SK-N-SH (cell line): ENCODE measurements around the gene PM20D2. TPM values are rescaled to one million over a fixed set of nuclear protein-coding genes. Genes with fewer than 3 reads are reported as not detected.

Source experiments
- CTCF ChIA-PET: fragments of 300-600, 350-600 bp; formaldehyde crosslinking; extraction: SDS; loops from one replicate; lab custom pipeline; 2021; lab: Yijun Ruan, JAX
- POLR2A ChIA-PET: fragments of 350-600 bp; sonication (Branson Sonifier 250); formaldehyde crosslinking; extraction: SDS; loops from one replicate; lab custom pipeline; 2020; ENCODE audit warnings: antibody characterized with exemption, inconsistent platforms; lab: Yijun Ruan, JAX
- DNase-seq: peaks from one replicate; pipeline ENCODE4 v3.0.0; 2012
- H2AFZ ChIP-seq: fragments of 200-600 bp; sonication (generic); 2 replicates; pipeline ENCODE4 v1.8.1; 2016; ENCODE audit warnings: antibody characterized with exemption, mild to moderate bottlenecking, low read depth
- H3F3A ChIP-seq: fragments of 200-600 bp; sonication (generic); replicated peaks from 2 replicates; pipeline ENCODE3; 2016; ENCODE audit warnings: antibody characterized with exemption, mild to moderate bottlenecking; ENCODE audit not compliant: insufficient read depth
- H3K27ac ChIP-seq, 2 experiments: fragments of 200-500 bp in 1 of 2; fragments of 200-600 bp in 1 of 2; sonication (Bioruptor generic) in 1 of 2; sonication (generic), shearing (Covaris generic) in 1 of 2; 2 replicates each; pipeline versions ENCODE4 v1.5.1 to v1.6.1; 2014 to 2016; ENCODE audit warnings: low read depth in 2 of 2, inconsistent platforms in 1 of 2, low read length in 1 of 2, mild to moderate bottlenecking in 1 of 2, mixed read lengths in 1 of 2
- H3K27me3 ChIP-seq: fragments of 200-600 bp; sonication (generic), shearing (Covaris generic); 2 replicates; pipeline ENCODE4 v1.6.1; 2016; ENCODE audit warnings: mixed run types; ENCODE audit not compliant: insufficient read depth
- H3K36me3 ChIP-seq, 2 experiments: fragments of 200-500 bp in 1 of 2; fragments of 200-600 bp in 1 of 2; sonication (Bioruptor generic) in 1 of 2; sonication (generic) in 1 of 2; replicated peaks in 1 of 2; 2 replicates each; pipeline versions ENCODE3 to v1.5.1; 2014 to 2016; ENCODE audit warnings: low read length in 1 of 2, mild to moderate bottlenecking in 1 of 2; ENCODE audit not compliant: insufficient read depth in 2 of 2, control insufficient read depth in 1 of 2
- H3K4me1 ChIP-seq, 2 experiments: fragments of 200-500 bp in 1 of 2; fragments of 200-600 bp in 1 of 2; sonication (Bioruptor generic) in 1 of 2; sonication (generic), shearing (Covaris generic) in 1 of 2; 2 replicates each; pipeline versions ENCODE4 v1.5.1 to v1.6.1; 2014 to 2016; ENCODE audit warnings: low read depth in 1 of 2, low read length in 1 of 2, mixed run types in 1 of 2; ENCODE audit not compliant: insufficient read depth in 2 of 2, control insufficient read depth in 1 of 2
- H3K4me2 ChIP-seq: fragments of 200-600 bp; sonication (generic), shearing (Covaris generic); 2 replicates; pipeline ENCODE4 v1.6.1; 2017; ENCODE audit warnings: mixed run types
- H3K4me3 ChIP-seq, 2 experiments: fragments of 200-500 bp in 1 of 2; fragments of 200-600 bp in 1 of 2; sonication (Bioruptor generic) in 1 of 2; sonication (generic), shearing (Covaris generic) in 1 of 2; 2 replicates each; pipeline versions ENCODE4 v1.5.1 to v1.8.1; 2014 to 2016; ENCODE audit warnings: low read depth in 2 of 2, inconsistent platforms in 1 of 2, low read length in 1 of 2, mild to moderate bottlenecking in 1 of 2, mixed read lengths in 1 of 2, moderate library complexity in 1 of 2
- H3K79me2 ChIP-seq: fragments of 200-600 bp; sonication (generic); 2 replicates; pipeline ENCODE4 v1.8.1; 2017; ENCODE audit warnings: mild to moderate bottlenecking; ENCODE audit not compliant: insufficient read depth
- H3K9ac ChIP-seq: fragments of 200-600 bp; sonication (generic); 2 replicates; pipeline ENCODE4 v1.6.1; 2017; ENCODE audit warnings: mixed run types
- H3K9me2 ChIP-seq: fragments of 200-600 bp; sonication (generic); 2 replicates; pipeline ENCODE4 v1.6.1; 2017; ENCODE audit warnings: mixed run types
- H3K9me3 ChIP-seq: fragments of 200-600 bp; sonication (generic); 2 replicates; pipeline ENCODE4 v1.6.1; 2017; ENCODE audit warnings: mixed run types, mild to moderate bottlenecking, moderate library complexity
- H4K20me1 ChIP-seq: fragments of 200-600 bp; sonication (generic); 2 replicates; pipeline ENCODE4 v1.6.1; 2017; ENCODE audit warnings: mild to moderate bottlenecking, mixed run types; ENCODE audit not compliant: insufficient read depth
- CHD2 ChIP-seq: fragments of 150-350 bp; IDR thresholded peaks from 2 replicates; pipeline ENCODE4 v1.6.1; 2018; ENCODE audit warnings: low read length; ENCODE audit not compliant: partially characterized antibody
- ELF1 ChIP-seq: IDR thresholded peaks from 2 replicates; pipeline ENCODE4 v1.4.0; 2012
- FOSL2 ChIP-seq: IDR thresholded peaks from 2 replicates; pipeline ENCODE4 v1.4.0; 2012; ENCODE audit warnings: low read depth, mild to moderate bottlenecking, moderate library complexity, borderline replicate concordance
- FOXJ3 ChIP-seq: sonication (generic); formaldehyde crosslinking; IDR thresholded peaks from 2 replicates; pipeline ENCODE4 v1.5.1; 2020; ENCODE audit warnings: mild to moderate bottlenecking, missing genetic modification reagents
- GATA2 ChIP-seq: sonication (generic); formaldehyde crosslinking; IDR thresholded peaks from 2 replicates; pipeline ENCODE4 v1.5.0; 2020; ENCODE audit warnings: mild to moderate bottlenecking, missing genetic modification reagents
- IRF3 ChIP-seq: fragments of 150-350 bp; IDR thresholded peaks from 2 replicates; pipeline ENCODE4 v1.6.1; 2016; ENCODE audit warnings: mild to moderate bottlenecking, low read depth, low read length
- JUND ChIP-seq: IDR thresholded peaks from 2 replicates; pipeline ENCODE4 v1.4.0; 2012
- MXI1 ChIP-seq: IDR thresholded peaks from 2 replicates; pipeline ENCODE4 v1.6.1; 2012; ENCODE audit warnings: mild to moderate bottlenecking, low read depth, low read length, improper control_type of control experiment
- NFIC ChIP-seq: IDR thresholded peaks from 2 replicates; pipeline ENCODE4 v1.4.0; 2012; ENCODE audit warnings: borderline replicate concordance
- NRF1 ChIP-seq: IDR thresholded peaks from 2 replicates; pipeline ENCODE4 v1.6.1; 2012; ENCODE audit warnings: low read depth, mild to moderate bottlenecking, low read length
- POLR2AphosphoS5 ChIP-seq: IDR thresholded peaks from 2 replicates; pipeline ENCODE4 v1.6.1; 2012; ENCODE audit warnings: low read depth, low read length
- RAD21 ChIP-seq: IDR thresholded peaks from 2 replicates; pipeline ENCODE4 v1.6.1; 2012; ENCODE audit warnings: mild to moderate bottlenecking, low read length
- RFX5 ChIP-seq: IDR thresholded peaks from 2 replicates; pipeline ENCODE4 v1.6.1; 2012; ENCODE audit warnings: mild to moderate bottlenecking, improper control_type of control experiment, low read length
- TEAD4 ChIP-seq: IDR thresholded peaks from 2 replicates; pipeline ENCODE4 v1.4.0; 2012; ENCODE audit warnings: mild to moderate bottlenecking, borderline replicate concordance; ENCODE audit not compliant: insufficient read depth
- WGBS: methylation state at CpG from one replicate; pipeline ENCODE4 v1.1.6; 2017; ENCODE audit warnings: low lambda C conversion rate; 5-methylcytosine and 5-hydroxymethylcytosine counted together
- polyA plus RNA-seq, 3 experiments: library from polyadenylated mRNA; depleted of rRNA; stranded (reverse); fragments of >200 nt; gene quantifications; 2 replicates each; pipeline ENCODE4 v1.2.3, GENCODE V29; 2012
- TF ChIP-seq, protein P1 (sequence below): fragments of 200-600 bp; sonication (generic); IDR thresholded peaks from 2 replicates; pipeline ENCODE4 v1.6.1; 2017; ENCODE audit warnings: antibody characterized with exemption, mild to moderate bottlenecking, moderate library complexity
- TF ChIP-seq, protein P2 (sequence below): IDR thresholded peaks from 2 replicates; pipeline ENCODE4; 2012

The PM20D2 gene
- polyA plus RNA-seq, 1 of the 3 experiments (the other 2 are of a cell fraction) = 6.2 TPM

DNA sequence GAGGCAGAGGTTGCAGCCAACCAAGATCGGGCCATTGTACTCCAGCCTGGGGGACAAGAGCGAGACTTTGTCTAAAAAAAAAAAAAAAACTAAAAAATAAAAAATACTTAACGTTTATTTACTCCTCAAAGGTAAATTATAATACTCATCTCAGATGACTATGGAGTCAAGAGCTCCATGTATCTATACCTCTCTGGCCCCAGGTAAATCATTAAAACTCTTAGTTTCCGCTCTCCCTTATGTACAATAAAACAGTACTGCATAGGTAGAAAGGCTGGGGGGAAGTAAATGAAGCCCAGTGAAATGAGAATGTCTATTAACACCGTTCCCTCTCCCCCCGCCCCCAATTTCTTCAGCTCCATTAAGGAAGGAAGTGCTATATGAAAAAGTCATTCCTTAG is 29.2 kb upstream of the PM20D2 start:
- H3K4me1 ChIP-seq = peaks cover 0 to 5% of the 10 kb centered on the region in 2 experiments; a peak in 1 of 4 replicates
- POLR2A ChIA-PET = interaction anchor here (0.8 to 3.1 kb wide), 3 partner anchors 29 to 36 kb away, joined by 4 to 11 read pairs (median 5); partner anchors contain the start of genes PM20D2 and PNRC1
- CTCF ChIA-PET = interaction anchor here (1.0 to 6.5 kb wide), 5 partner anchors 32 to 237 kb away, joined by 3 to 38 read pairs (median 5); no protein-coding TSS in a partner anchor
- no peaks in the 10 kb centered on the region for H3K36me3 ChIP-seq
- peak overlapping the region; percentile 76 for H3K4me2 ChIP-seq
- peak overlapping the region; percentile 63 to 71 for H3K4me3 ChIP-seq
- peaks cover 5% of the 10 kb centered on the region for H3F3A ChIP-seq
- no peak for TF ChIP-seq ELF1
- no peak overlapping the region for H3K9ac ChIP-seq
- no peaks in the 10 kb centered on the region for H3K79me2 ChIP-seq
- no peaks in the 10 kb centered on the region for H4K20me1 ChIP-seq
- 58% methylated on average over 6 of the region's 6 CpGs for WGBS
- no peaks in the 10 kb centered on the region for H3K9me3 ChIP-seq
- no peaks in the 10 kb centered on the region for H3K27me3 ChIP-seq
- H3K9me2 ChIP-seq = no peaks in the 10 kb centered on the region
- peak overlapping the region; percentile 83 for H2AFZ ChIP-seq
- DNase-seq = peak; percentile 28
- no peak overlapping the region for H3K27ac ChIP-seq

DNA sequence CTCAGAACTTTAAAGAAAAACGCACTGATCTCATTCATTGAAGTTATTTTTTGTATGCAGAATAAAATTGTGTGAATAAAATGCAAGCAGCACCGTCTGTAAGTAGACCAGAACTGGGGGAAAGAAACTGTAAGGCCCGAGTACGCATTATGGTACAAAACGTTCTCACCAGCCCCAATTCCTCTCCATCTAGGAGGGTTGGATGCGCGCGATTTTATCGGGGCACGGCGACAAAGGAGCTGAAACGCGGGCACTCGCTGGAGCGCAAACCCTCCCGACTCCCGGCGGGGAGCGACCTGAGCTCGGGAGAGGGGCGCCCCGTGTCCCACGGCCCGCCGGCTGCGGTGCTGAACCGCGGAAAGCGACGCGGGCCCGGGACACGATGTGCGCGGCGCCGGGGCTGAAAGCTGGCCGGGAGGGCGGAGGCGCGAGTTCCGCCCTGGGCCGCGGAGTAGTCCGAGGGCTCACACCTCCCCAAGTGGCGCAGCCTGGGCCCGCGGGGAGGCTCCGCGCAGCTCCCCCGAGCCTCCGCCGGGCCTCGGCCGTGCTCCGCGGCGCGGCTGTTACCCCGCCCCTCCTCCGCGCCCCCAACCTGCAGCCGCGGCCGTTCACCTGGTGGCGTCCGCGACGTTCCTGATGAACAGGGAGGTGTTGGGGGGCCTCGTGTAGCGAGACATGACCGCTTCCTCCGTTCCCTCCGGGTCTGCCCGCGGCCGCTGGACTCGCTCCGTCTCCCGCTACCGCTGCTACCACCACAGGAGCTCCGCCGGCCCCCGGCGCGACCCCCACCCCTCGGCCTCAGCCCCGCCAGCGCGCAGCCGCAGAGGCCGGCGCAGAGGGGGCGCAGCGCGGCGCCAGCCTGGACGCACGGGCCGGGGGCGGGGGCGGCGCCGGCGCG is 28.4 kb upstream of the PM20D2 start, which contains the start of gene SRSF12:
Gene SRSF12 (minus strand): TSS at position 861 of the 898 bp plus-strand sequence. CDS start 184 bp downstream, at position 677.
- peak; percentile 98 for DNase-seq
- TF ChIP-seq FOXJ3 (CRISPR knock-in tag) (no peak), GATA2 (CRISPR knock-in tag) (peak; percentile 49), NRF1 (peak; percentile 52)
- TF ChIP-seq, all 33 proteins: peak for 2
- no peaks in the 10 kb centered on the region for H3K36me3 ChIP-seq
- H3K9me2 ChIP-seq = no peaks in the 10 kb centered on the region
- POLR2A ChIA-PET = interaction anchor here (0.6 to 3.1 kb wide), 6 partner anchors 28 to 118 kb away, joined by 3 to 11 read pairs (median 4); partner anchors contain the start of genes PM20D2 and PNRC1
- peak within 1 kb of the TSS; percentile 63 to 71 for H3K4me3 ChIP-seq
- WGBS = under 1% methylated on average over 25 of the region's 106 CpGs
- peak within 1 kb of the TSS; percentile 83 for H2AFZ ChIP-seq
- H3K4me2 ChIP-seq = peak within 1 kb of the TSS; percentile 76
- no peaks in the 10 kb centered on the region for H3K27me3 ChIP-seq
- peak within 1 kb of the TSS; percentile 54; the same call in 1 of the 2 replicates for H3K9ac ChIP-seq
- peak within 1 kb of the TSS in 1 of 2 experiments; percentile 37; a peak in 1 of 4 replicates for H3K27ac ChIP-seq
- H3F3A ChIP-seq = peaks cover 5% of the 10 kb centered on the region
- H3K9me3 ChIP-seq = no peaks in the 10 kb centered on the region
- CTCF ChIA-PET = interaction anchor here (0.6 to 6.5 kb wide), 9 partner anchors 9 to 236 kb away, joined by 3 to 38 read pairs (median 4); partner anchors contain the start of gene PM20D2
- no peaks in the 10 kb centered on the region for H3K79me2 ChIP-seq
- no peaks in the 10 kb centered on the region for H4K20me1 ChIP-seq
- H3K4me1 ChIP-seq = peaks cover 0 to 5% of the 10 kb centered on the region in 2 experiments; a peak in 1 of 4 replicates

GRCh38 chr6:89118931-89119330 is 26.9 kb upstream of the PM20D2 start:
- Histone ChIP-seq H3K4me2 (no peak overlapping the region), H3K4me3 (no peak overlapping the region), H3K27ac (no peak overlapping the region), H4K20me1 (no peaks in the 10 kb centered on the region), H3K9me3 (no peaks in the 10 kb centered on the region), H3K4me1 (peaks cover 0 to 5% of the 10 kb centered on the region in 2 experiments; a peak in 1 of 4 replicates), H2AFZ (no peak overlapping the region), H3K9ac (no peak overlapping the region), H3K9me2 (no peaks in the 10 kb centered on the region), H3F3A (peaks cover 5% of the 10 kb centered on the region), H3K79me2 (no peaks in the 10 kb centered on the region), H3K27me3 (no peaks in the 10 kb centered on the region), H3K36me3 (no peaks in the 10 kb centered on the region)
- WGBS = 97% methylated on average over 8 of the region's 8 CpGs
- CTCF ChIA-PET = interaction anchor here (0.6 to 6.5 kb wide), 6 partner anchors 10 to 233 kb away, joined by 3 to 38 read pairs (median 5); partner anchors contain the start of gene PM20D2
- peak; percentile 26 for DNase-seq
- POLR2A ChIA-PET = interaction anchor here (3.1 kb wide), 1 partner anchor 38 kb away, joined by 11 read pairs; the partner anchor contains the start of gene PNRC1
- TF ChIP-seq RAD21 (no peak), ELF1 (no peak), POLR2AphosphoS5 (no peak), NFIC (no peak), IRF3 (no peak), FOSL2 (no peak), JUND (no peak), TEAD4 (no peak), RFX5 (no peak), MXI1 (no peak), CHD2 (no peak)
- TF ChIP-seq, protein P1, sequence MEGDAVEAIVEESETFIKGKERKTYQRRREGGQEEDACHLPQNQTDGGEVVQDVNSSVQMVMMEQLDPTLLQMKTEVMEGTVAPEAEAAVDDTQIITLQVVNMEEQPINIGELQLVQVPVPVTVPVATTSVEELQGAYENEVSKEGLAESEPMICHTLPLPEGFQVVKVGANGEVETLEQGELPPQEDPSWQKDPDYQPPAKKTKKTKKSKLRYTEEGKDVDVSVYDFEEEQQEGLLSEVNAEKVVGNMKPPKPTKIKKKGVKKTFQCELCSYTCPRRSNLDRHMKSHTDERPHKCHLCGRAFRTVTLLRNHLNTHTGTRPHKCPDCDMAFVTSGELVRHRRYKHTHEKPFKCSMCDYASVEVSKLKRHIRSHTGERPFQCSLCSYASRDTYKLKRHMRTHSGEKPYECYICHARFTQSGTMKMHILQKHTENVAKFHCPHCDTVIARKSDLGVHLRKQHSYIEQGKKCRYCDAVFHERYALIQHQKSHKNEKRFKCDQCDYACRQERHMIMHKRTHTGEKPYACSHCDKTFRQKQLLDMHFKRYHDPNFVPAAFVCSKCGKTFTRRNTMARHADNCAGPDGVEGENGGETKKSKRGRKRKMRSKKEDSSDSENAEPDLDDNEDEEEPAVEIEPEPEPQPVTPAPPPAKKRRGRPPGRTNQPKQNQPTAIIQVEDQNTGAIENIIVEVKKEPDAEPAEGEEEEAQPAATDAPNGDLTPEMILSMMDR = no peak
- TF ChIP-seq, protein P2, sequence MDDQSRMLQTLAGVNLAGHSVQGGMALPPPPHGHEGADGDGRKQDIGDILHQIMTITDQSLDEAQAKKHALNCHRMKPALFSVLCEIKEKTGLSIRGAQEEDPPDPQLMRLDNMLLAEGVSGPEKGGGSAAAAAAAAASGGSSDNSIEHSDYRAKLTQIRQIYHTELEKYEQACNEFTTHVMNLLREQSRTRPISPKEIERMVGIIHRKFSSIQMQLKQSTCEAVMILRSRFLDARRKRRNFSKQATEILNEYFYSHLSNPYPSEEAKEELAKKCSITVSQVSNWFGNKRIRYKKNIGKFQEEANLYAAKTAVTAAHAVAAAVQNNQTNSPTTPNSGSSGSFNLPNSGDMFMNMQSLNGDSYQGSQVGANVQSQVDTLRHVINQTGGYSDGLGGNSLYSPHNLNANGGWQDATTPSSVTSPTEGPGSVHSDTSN = no peak
